ENCODE measurements around the gene PDZD2.

DNA sequence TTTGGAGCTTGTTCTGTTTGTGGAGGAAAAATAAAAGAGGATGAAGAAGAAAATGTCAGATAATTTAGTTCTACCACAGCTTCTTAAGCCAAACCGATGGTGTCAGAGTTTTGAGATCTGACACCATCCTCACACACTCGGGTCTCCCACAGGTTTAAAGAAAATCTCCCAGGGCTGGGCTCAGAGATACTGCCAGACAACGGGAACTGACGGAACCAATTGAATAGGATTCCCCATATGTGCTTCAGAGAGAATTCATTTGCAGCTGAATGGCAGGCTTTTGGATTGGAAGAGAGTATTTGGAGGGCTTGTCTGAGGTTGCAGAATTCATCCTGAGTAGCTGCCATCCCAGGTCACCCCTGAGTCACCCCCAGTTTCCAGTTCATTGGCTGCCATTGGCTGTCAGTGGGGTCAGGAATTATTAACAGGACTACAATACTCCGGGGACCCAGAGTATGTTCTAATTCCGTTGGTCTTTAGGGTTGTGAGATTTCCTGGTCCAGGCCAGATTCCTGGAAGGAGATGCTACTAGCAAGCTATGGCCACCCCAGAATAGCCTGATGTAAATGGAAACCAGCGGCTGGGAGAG lies 131.3 kb downstream of the PDZD2 start:
- TF ChIP-seq, protein P1, sequence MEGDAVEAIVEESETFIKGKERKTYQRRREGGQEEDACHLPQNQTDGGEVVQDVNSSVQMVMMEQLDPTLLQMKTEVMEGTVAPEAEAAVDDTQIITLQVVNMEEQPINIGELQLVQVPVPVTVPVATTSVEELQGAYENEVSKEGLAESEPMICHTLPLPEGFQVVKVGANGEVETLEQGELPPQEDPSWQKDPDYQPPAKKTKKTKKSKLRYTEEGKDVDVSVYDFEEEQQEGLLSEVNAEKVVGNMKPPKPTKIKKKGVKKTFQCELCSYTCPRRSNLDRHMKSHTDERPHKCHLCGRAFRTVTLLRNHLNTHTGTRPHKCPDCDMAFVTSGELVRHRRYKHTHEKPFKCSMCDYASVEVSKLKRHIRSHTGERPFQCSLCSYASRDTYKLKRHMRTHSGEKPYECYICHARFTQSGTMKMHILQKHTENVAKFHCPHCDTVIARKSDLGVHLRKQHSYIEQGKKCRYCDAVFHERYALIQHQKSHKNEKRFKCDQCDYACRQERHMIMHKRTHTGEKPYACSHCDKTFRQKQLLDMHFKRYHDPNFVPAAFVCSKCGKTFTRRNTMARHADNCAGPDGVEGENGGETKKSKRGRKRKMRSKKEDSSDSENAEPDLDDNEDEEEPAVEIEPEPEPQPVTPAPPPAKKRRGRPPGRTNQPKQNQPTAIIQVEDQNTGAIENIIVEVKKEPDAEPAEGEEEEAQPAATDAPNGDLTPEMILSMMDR (IDR thresholded peaks at IDR 0.05), result no peak
- TF ChIP-seq EZH2 (IDR thresholded peaks at IDR 0.05), result no peak

Data from neural progenitor cell (in vitro differentiated cells).